GM18499 (cell line): ENCODE data around the gene NTSR1.

Experiments used
- ATAC-seq: cut with Tn5 transposase; IDR thresholded peaks from one replicate; pipeline ENCODE4 v1.9.1; 2021; ENCODE audit warnings: moderate number of reproducible peaks; ENCODE audit not compliant: insufficient read depth, unreplicated experiment

NTSR1 gene

GRCh38 chr20:62708591-62709536, at the start of gene NTSR1:
NTSR1 (plus strand) TSS chr20:62708836; CDS start chr20:62709208, 372 bp downstream.
- ATAC-seq, result no peak

- ATAC-seq, result no peak
Measured at GRCh38 chr20:62659488-62660239, 49.0 kb upstream of the NTSR1 start.

GRCh38 chr20:62660240-62660615, 48.4 kb upstream of the NTSR1 start:
- ATAC-seq, result no peak

- ATAC-seq, result no peak
Measured at GRCh38 chr20:62660768-62661167, 47.9 kb upstream of the NTSR1 start.

GRCh38 chr20:62661647-62662046, 47.0 kb upstream of the NTSR1 start:
- ATAC-seq, result no peak

GRCh38 chr20:62662422-62662821, 46.2 kb upstream of the NTSR1 start:
- ATAC-seq, result no peak

- no peak for ATAC-seq
Measured at GRCh38 chr20:62663145-62664018, 45.3 kb upstream of the NTSR1 start.

- no peak for ATAC-seq
Measured at GRCh38 chr20:62664019-62664971, 44.3 kb upstream of the NTSR1 start.

GRCh38 chr20:62665153-62665754, 43.4 kb upstream of the NTSR1 start:
- ATAC-seq, result no peak

GRCh38 chr20:62665826-62666735, 42.6 kb upstream of the NTSR1 start:
- no peak for ATAC-seq

- ATAC-seq, result no peak
Measured at GRCh38 chr20:62666736-62667529, 41.7 kb upstream of the NTSR1 start.

- ATAC-seq, result no peak
Measured at GRCh38 chr20:62667530-62668440, 40.9 kb upstream of the NTSR1 start.

- no peak for ATAC-seq
Measured at GRCh38 chr20:62668441-62669027, 40.1 kb upstream of the NTSR1 start.

GRCh38 chr20:62669249-62669648, 39.4 kb upstream of the NTSR1 start:
- ATAC-seq, result no peak

- no peak for ATAC-seq
Measured at GRCh38 chr20:62670156-62670555, 38.5 kb upstream of the NTSR1 start.

GRCh38 chr20:62670998-62671397, 37.6 kb upstream of the NTSR1 start:
- no peak for ATAC-seq
